ENCODE measurements around the gene MT1H. TPM values are rescaled to one million over a fixed set of nuclear protein-coding genes. Genes with fewer than 3 reads are reported as not detected.

Gene MT1H
- total RNA-seq, 3 donors from 2014 or later, result not detected

DNA sequence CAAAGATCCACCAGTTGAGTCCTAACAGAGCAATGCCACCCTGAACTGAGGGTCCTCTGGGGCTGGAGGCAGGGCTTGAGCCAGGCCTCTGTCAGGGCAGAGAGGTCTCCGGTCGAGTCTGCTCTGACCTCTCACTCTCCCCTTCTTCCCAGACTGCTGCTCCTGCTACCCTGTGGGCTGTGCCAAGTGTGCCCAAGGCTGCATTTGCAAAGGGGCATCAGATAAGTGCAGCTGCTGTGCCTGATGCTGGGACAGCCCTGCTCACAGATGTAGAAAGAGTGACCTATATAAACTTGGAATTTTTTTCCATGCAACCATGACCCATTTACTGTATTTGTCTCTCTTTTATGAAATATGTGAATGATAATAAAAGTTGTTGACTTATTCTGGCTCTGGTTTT, 20.3 kb upstream of the MT1H start:
- H3K36me3 ChIP-seq, result no peaks in the 10 kb centered on the region
- intact Hi-C loops (cut with DNase I; ENCODE audit: low total_unique reads), result no loop called here
- no peak for DNase-seq (ENCODE audit: low spot score in 2 of 2)
- no peak for TF ChIP-seq POLR2AphosphoS5 (IDR thresholded peaks at IDR 0.05)
- no peak for TF ChIP-seq CTCF (IDR thresholded peaks at IDR 0.05)
- TF ChIP-seq POLR2A (IDR thresholded peaks at IDR 0.05), result no peak
- H3K27me3 ChIP-seq, result no peaks in the 10 kb centered on the region
- H3K4me1 ChIP-seq, result no peaks in the 10 kb centered on the region
- H3K9me3 ChIP-seq, result no peaks in the 10 kb centered on the region
- no peak overlapping the region for H3K27ac ChIP-seq
- no peak overlapping the region for H3K4me3 ChIP-seq

- intact Hi-C loops (cut with DNase I; ENCODE audit: low total_unique reads), result no loop called here
- H3K4me1 ChIP-seq, result no peaks in the 10 kb centered on the region
- no peak for DNase-seq (ENCODE audit: low spot score in 2 of 2)
- no peaks in the 10 kb centered on the region for H3K36me3 ChIP-seq
- H3K27me3 ChIP-seq, result no peaks in the 10 kb centered on the region
- no peak overlapping the region for H3K4me3 ChIP-seq
- no peak overlapping the region for H3K27ac ChIP-seq
- no peaks in the 10 kb centered on the region for H3K9me3 ChIP-seq
- TF ChIP-seq POLR2A (IDR thresholded peaks at IDR 0.05) (no peak), POLR2AphosphoS5 (IDR thresholded peaks at IDR 0.05) (no peak), CTCF (IDR thresholded peaks at IDR 0.05) (no peak)
Observed at GRCh38 chr16:56649820-56650219, 19.8 kb upstream of the MT1H start.

GRCh38 chr16:56651586-56651985, 18.0 kb upstream of the MT1H start, which contains the start of gene MT1B:
Gene MT1B (plus strand): TSS chr16:56651886. CDS start chr16:56651954, 68 bp downstream.
- no peak within 1 kb of the TSS for H3K27ac ChIP-seq
- H3K27me3 ChIP-seq, result no peaks in the 10 kb centered on the region
- intact Hi-C loops (cut with DNase I; ENCODE audit: low total_unique reads), result no loop called here
- no peak for DNase-seq (ENCODE audit: low spot score in 2 of 2)
- no peaks in the 10 kb centered on the region for H3K9me3 ChIP-seq
- no peak for TF ChIP-seq POLR2A (IDR thresholded peaks at IDR 0.05)
- TF ChIP-seq POLR2AphosphoS5 (IDR thresholded peaks at IDR 0.05), result no peak
- no peak for TF ChIP-seq CTCF (IDR thresholded peaks at IDR 0.05)
- H3K4me3 ChIP-seq, result no peak within 1 kb of the TSS
- no peaks in the 10 kb centered on the region for H3K36me3 ChIP-seq
- H3K4me1 ChIP-seq, result no peaks in the 10 kb centered on the region

- no peaks in the 10 kb centered on the region for H3K4me1 ChIP-seq
- H3K36me3 ChIP-seq, result no peaks in the 10 kb centered on the region
- TF ChIP-seq POLR2AphosphoS5 (IDR thresholded peaks at IDR 0.05), result no peak
- TF ChIP-seq POLR2A (IDR thresholded peaks at IDR 0.05), result no peak
- TF ChIP-seq CTCF (IDR thresholded peaks at IDR 0.05), result no peak
- H3K4me3 ChIP-seq, result no peak overlapping the region
- no peak for DNase-seq (ENCODE audit: low spot score in 2 of 2)
- H3K9me3 ChIP-seq, result no peaks in the 10 kb centered on the region
- H3K27me3 ChIP-seq, result no peaks in the 10 kb centered on the region
- intact Hi-C loops (cut with DNase I; ENCODE audit: low total_unique reads), result no loop called here
- no peak overlapping the region for H3K27ac ChIP-seq
Observed at GRCh38 chr16:56652600-56652999, 17.0 kb upstream of the MT1H start.

DNA sequence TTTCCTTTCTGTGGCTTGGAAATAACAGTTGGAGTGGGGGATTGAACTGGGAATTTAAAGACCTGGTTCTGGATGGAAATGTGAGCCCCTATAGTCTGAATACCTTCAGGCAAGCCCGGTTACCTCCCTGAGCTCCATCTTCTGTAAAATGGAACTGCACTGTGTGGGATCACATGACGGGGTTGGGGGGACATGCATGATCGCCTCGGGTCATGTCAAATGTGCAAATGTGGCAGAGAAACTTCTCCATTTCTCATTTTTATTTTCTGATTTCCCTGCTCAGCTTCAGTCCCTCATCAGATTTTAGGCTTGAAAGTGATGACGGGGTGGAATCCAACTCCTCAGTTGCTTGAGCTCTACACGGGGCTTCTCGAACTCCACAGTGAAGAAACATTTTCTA, 16.4 kb upstream of the MT1H start:
- no peak for DNase-seq (ENCODE audit: low spot score in 2 of 2)
- intact Hi-C loops (cut with DNase I; ENCODE audit: low total_unique reads), result no loop called here
- Histone ChIP-seq H3K36me3 (no peaks in the 10 kb centered on the region), H3K4me3 (no peak overlapping the region), H3K4me1 (peaks cover 0 to 1% of the 10 kb centered on the region in 2 donors), H3K27ac (no peak overlapping the region), H3K9me3 (no peaks in the 10 kb centered on the region), H3K27me3 (no peaks in the 10 kb centered on the region)
- no peak for TF ChIP-seq POLR2A (IDR thresholded peaks at IDR 0.05)
- no peak for TF ChIP-seq CTCF (IDR thresholded peaks at IDR 0.05)
- no peak for TF ChIP-seq POLR2AphosphoS5 (IDR thresholded peaks at IDR 0.05)

Measured in breast epithelium (tissue), 4 donors.